Activated naive CD4-positive, alpha-beta T cell (primary cell): ENCODE measurements around the gene ZNF609.

Experiments used
- DNase-seq, 4 experiments: peaks; one replicate each; lab custom pipeline; 2025; lab: John Stamatoyannopoulos, UW

Gene ZNF609

GRCh38 chr15:64460206-64460723, at the start of gene ZNF609:
ZNF609 (plus strand) TSS chr15:64460578; CDS start chr15:64499420, 38,842 bp downstream.
- DNase-seq = peak; percentile 65 to 80 (median 78)

DNA sequence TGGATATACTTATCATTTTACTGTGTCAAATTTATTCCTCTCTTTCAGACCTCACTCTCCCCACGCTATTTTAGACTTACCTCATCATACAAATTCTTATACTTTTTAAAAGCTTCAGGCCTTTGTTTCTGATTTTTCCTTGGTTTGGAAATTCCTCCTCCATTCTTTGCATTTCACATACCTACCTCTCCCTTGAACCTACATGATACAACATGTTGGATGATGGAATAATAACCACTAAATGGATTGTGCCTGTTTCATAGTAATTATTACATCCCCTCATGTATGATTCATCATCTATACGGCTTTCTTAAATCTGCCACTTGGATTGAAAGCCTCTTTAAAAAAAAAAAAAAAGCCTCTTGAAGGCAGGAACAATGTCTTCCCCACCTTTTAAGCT, 48.2 kb upstream of the ZNF609 start:
- DNase-seq = no peak

DNA sequence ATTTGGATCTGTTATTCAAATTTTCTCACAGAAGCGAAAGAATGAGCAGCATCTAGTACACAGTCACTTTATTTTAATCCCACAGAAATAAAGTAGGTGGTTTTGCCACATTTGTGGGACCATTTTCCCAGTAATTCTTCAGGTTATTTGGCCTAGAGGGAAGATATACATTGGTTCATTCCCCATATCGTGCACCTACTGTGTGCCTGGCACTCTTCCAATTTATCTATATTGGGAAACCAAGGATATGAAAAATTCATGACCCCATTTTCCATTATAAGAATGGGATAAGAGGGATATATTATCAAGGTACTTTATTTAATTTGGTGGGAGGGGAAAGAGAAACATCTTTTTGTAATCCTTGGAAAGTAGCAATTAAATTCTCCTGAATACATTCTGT, 37.7 kb upstream of the ZNF609 start:
- no peak for DNase-seq

GRCh38 chr15:64423970-64424369, 36.4 kb upstream of the ZNF609 start:
- DNase-seq = no peak

DNA sequence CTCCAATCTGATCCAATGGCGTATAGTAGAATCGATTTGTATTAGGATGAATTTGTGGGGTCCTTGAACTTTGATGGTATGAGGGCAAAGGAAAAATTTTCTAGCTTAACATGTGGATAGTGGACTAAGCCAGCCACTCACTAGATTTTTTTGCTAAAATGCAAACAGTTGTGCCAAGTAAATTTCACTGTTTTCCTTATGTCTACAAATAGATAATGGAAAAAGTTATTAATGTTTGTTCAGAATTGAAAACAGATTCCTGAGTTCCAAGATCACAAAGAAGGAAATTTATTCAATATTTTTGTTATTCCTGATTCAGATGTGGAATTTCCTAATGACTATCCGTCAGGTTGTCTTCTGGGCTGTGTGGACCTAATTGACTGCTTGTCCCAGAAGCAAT, 35.2 kb upstream of the ZNF609 start:
- no peak for DNase-seq

DNA sequence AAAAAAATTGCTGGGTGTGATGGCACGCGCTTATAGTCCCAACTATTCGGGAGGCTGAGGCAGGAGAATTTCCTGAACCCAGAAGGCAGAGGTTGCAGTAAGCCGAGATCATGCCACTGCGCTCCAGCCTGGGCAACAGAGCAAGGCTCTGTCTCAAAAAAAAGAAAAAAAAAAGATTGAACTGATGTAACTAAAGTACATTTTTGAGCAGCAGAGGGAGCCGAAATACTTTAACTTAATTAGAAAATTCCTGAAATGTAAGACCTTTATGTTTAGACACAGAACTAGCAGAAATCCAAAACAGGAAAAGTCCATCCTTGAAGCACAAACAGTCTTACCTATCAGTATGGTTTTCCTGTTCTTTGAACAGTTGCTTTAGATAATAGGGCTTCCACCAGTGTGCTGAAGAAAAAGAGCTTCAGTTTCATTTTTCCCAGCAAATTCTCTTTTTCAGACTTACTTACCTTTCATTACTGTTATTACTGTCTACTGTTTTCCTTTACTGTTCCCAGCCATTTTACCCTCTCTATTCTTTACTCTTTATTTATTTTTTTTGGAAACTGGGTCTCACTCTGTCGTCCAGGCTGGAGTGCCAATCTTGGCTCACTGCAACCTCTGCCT, 33.4 kb upstream of the ZNF609 start:
- DNase-seq = no peak

- DNase-seq = no peak
Measured at GRCh38 chr15:64429448-64429847, 30.9 kb upstream of the ZNF609 start.

- DNase-seq = peak in 2 of 4 experiments; percentile 7 to 13
Measured at GRCh38 chr15:64430000-64430735, 30.2 kb upstream of the ZNF609 start.

GRCh38 chr15:64437982-64438381, 22.4 kb upstream of the ZNF609 start:
- DNase-seq = no peak

GRCh38 chr15:64438653-64439447, 21.5 kb upstream of the ZNF609 start:
- DNase-seq = no peak

- no peak for DNase-seq
Measured at GRCh38 chr15:64441852-64442251, 18.5 kb upstream of the ZNF609 start.

- no peak for DNase-seq
Measured at GRCh38 chr15:64443016-64443415, 17.4 kb upstream of the ZNF609 start.

GRCh38 chr15:64443747-64444621, 16.4 kb upstream of the ZNF609 start:
- no peak for DNase-seq

- DNase-seq = no peak
Measured at GRCh38 chr15:64444836-64445235, 15.5 kb upstream of the ZNF609 start.

DNA sequence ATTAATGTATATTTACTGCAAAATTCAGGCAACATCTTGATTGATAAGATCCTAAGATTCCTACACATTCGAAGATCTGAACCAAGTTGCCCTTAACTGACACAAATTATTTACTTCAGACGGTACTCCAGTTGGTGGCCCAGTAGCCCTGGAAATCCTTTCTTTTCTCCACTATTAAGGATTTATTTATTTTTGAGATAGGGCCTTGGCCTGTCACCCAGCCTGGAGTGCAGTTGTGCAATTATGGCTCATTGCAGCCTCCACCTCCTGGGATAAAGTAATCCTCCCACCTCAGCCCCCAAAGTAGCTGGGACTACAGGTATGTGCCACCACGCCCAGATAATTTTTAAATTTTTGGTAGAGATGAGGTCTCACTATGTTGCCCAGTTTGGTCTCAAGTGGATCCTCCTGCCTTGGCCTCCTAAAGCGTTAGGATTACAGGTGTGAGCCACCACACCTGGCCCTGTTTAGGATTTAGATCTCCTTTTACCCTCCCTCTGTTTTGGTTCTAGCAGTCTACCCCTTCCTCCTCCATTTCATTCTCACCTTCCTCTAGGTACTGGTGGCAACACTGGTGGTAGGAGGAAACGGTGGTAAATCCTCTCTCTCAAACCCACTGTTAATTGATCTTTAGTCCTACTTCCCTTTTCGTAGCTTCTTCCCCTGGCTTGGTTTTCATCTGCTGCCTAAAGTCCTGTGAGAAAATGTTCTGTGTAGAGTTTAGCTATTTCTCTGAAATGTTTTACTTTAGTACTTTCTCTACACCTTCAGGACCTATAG, 12.7 kb upstream of the ZNF609 start:
- no peak for DNase-seq

GRCh38 chr15:64452988-64453688, 7.2 kb upstream of the ZNF609 start:
- DNase-seq = no peak

- no peak for DNase-seq
Measured at GRCh38 chr15:64453689-64454037, 6.7 kb upstream of the ZNF609 start.

DNA sequence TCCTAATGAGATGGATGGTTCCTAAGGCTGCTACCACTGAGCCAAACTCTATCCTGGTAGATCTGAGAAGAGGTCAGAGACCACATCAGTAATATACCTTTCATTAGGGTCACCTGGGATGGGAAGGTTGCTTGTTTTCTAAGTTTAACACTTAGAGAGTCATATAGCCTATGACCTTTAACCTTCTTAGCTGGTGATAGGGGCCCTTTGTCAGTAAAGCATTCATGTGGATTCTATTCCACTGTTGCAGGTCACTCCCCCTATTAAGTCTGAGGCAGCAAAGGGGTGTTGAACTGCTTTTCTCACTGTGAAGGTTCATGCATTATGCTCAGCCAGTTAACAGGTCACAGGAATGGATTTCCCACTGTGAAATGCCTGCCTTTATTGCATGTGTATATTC, 6.1 kb upstream of the ZNF609 start:
- DNase-seq = no peak

DNA sequence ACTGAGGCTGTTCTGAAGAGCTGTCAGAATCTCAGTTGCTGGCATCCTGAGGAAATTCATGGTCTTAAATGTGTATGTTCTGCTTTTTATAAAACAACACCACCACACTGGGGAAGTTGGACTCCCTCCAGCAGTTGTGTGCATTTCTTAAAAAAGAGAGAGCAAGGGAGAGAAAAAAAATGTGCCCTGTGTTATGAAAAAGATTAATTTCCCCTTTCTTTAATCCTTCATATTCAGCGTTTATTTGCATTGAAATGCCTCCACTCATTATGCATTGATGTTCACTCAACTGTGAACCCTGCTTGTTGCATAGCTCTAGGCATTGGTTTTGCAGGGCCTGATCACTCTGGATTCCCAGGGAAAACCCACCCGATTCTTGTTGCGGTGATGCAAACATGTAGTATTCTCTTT, 4.4 kb upstream of the ZNF609 start:
- no peak for DNase-seq

- no peak for DNase-seq
Measured at GRCh38 chr15:64456634-64457108, 3.7 kb upstream of the ZNF609 start.
